GM19395 (cell line): Measurements from ENCODE around the gene SIGLEC11.
"Not testable (repeated sequence)": the region's sequence is repeated elsewhere in the genome, so short reads cannot be mapped to it uniquely, and the experiment has no call there.

Source experiments
- ATAC-seq: cut with Tn5 transposase; IDR thresholded peaks from one replicate; pipeline ENCODE4 v1.9.1; 2021; ENCODE audit warnings: mild to moderate bottlenecking, moderate library complexity; ENCODE audit not compliant: unreplicated experiment

SIGLEC11 gene

GRCh38 chr19:49951806-49952478 lies 9.0 kb downstream of the SIGLEC11 start:
- ATAC-seq = no peak

- no peak for ATAC-seq
These were observed 9.9 kb downstream of the SIGLEC11 start for GRCh38 chr19:49950956-49951526.

- no peak for ATAC-seq
These were observed 10.4 kb downstream of the SIGLEC11 start for GRCh38 chr19:49950590-49950948.

- no peak for ATAC-seq
These were observed 11.0 kb downstream of the SIGLEC11 start for GRCh38 chr19:49949742-49950589.

- ATAC-seq = no peak
These were observed 14.6 kb downstream of the SIGLEC11 start for GRCh38 chr19:49946415-49946814.

- not testable (repeated sequence) for ATAC-seq
These were observed 16.4 kb downstream of the SIGLEC11 start for GRCh38 chr19:49944567-49944966.

GRCh38 chr19:49940482-49940791 lies 20.5 kb downstream of the SIGLEC11 start:
- ATAC-seq = no peak

- ATAC-seq = no peak
These were observed 21.1 kb downstream of the SIGLEC11 start for GRCh38 chr19:49939721-49940481.

- no peak for ATAC-seq
These were observed 22.3 kb downstream of the SIGLEC11 start for GRCh38 chr19:49938662-49939061.

- ATAC-seq = no peak
These were observed 23.1 kb downstream of the SIGLEC11 start for GRCh38 chr19:49937750-49938381.

- no peak for ATAC-seq
These were observed 24.4 kb downstream of the SIGLEC11 start for GRCh38 chr19:49936549-49936948.

GRCh38 chr19:49933643-49934042 lies 27.3 kb downstream of the SIGLEC11 start:
- ATAC-seq = no peak

GRCh38 chr19:49932731-49933131 lies 28.2 kb downstream of the SIGLEC11 start:
- ATAC-seq = no peak

GRCh38 chr19:49932041-49932451 lies 28.9 kb downstream of the SIGLEC11 start:
- ATAC-seq = no peak

- no peak for ATAC-seq
These were observed 29.5 kb downstream of the SIGLEC11 start for GRCh38 chr19:49931293-49932040.

- ATAC-seq = no peak
These were observed 30.4 kb downstream of the SIGLEC11 start for GRCh38 chr19:49930483-49931011.

GRCh38 chr19:49929611-49930482 lies 31.1 kb downstream of the SIGLEC11 start:
- ATAC-seq = peak; percentile 76

GRCh38 chr19:49929121-49929610 lies 31.8 kb downstream of the SIGLEC11 start, which contains the start of the genes ATF5 and NUP62:
Gene ATF5 (plus strand): TSS chr19:49929205. CDS start chr19:49930851, 1,646 bp downstream.
Gene NUP62 (minus strand): TSS chr19:49929504. CDS start chr19:49909807, 19,697 bp downstream.
- peak; percentile 40 for ATAC-seq
